Large intestine (tissue), 3 donors: Measurements from ENCODE around the gene RNF222. TPM values are rescaled to one million over a fixed set of nuclear protein-coding genes. Genes with fewer than 3 reads are reported as not detected.

Experiments
- DNase-seq, 2 donors: peaks; one replicate each; pipeline versions ENCODE4 v3.0.0 to v3.0.0-alpha.2; 2013
- H3K27ac ChIP-seq: one replicate; pipeline ENCODE4 v1.5.1; 2013; ENCODE audit warnings: low read length
- H3K27me3 ChIP-seq: 2 replicates; pipeline ENCODE4 v1.6.1; 2013; ENCODE audit warnings: low read length; ENCODE audit not compliant: control insufficient read depth, insufficient read depth
- H3K36me3 ChIP-seq: 2 replicates; pipeline ENCODE4 v1.6.1; 2013; ENCODE audit warnings: low read length; ENCODE audit not compliant: control insufficient read depth, insufficient read depth
- H3K4me1 ChIP-seq: one replicate; pipeline ENCODE4 v1.6.1; 2013; ENCODE audit warnings: low read length; ENCODE audit not compliant: control insufficient read depth, insufficient read depth
- H3K4me3 ChIP-seq: one replicate; pipeline ENCODE4 v1.5.1; 2013; ENCODE audit warnings: low read length
- H3K9me3 ChIP-seq: one replicate; pipeline ENCODE4 v1.6.1; 2013; ENCODE audit warnings: mild to moderate bottlenecking, low read depth, low read length, moderate library complexity; ENCODE audit not compliant: control insufficient read depth
- whole genome bisulfite sequencing: methylation state at CpG from one replicate; pipeline ENCODE4 v1.1.5; 2013; ENCODE audit warnings: low lambda C conversion rate; ENCODE audit not compliant: insufficient coverage; 5-methylcytosine and 5-hydroxymethylcytosine counted together
- polyA plus RNA-seq: library from polyadenylated mRNA; unstranded; fragments of 120-200 nt; gene quantifications from one replicate; pipeline ENCODE4 v1.2.1, GENCODE V29; 2013

RNF222 gene
- polyA plus RNA-seq, 1 donor: 0.13 TPM

DNA sequence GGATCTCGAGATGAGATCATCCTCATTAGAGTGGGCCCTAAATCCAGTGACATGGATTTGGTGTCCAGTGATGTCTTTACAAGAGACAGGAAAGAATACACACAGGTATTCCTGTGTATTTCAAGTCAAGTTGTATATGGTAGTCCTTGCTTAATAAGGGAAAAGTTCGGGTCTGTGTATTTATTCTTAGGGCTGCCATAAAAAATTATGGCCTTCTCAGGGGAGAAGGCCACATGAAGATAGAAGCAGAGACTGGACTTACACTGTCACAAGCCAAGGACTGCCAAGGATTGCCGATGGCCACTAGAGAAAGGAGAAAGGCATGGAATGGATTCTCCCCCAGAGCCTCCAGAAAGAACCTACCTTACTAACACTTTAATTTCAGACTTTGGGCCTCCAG is 29.4 kb downstream of the RNF222 start:
- H3K9me3 ChIP-seq: no peaks in the 10 kb centered on the region
- peak overlapping the region; percentile 51 for H3K27ac ChIP-seq
- H3K27me3 ChIP-seq: no peaks in the 10 kb centered on the region
- DNase-seq: peak; percentile 24 to 61
- no CpG with 5 or more reads among the region's 3 CpGs for WGBS
- peaks cover 30% of the 10 kb centered on the region for H3K36me3 ChIP-seq
- no peak overlapping the region for H3K4me3 ChIP-seq
- H3K4me1 ChIP-seq: peaks cover 4% of the 10 kb centered on the region

DNA sequence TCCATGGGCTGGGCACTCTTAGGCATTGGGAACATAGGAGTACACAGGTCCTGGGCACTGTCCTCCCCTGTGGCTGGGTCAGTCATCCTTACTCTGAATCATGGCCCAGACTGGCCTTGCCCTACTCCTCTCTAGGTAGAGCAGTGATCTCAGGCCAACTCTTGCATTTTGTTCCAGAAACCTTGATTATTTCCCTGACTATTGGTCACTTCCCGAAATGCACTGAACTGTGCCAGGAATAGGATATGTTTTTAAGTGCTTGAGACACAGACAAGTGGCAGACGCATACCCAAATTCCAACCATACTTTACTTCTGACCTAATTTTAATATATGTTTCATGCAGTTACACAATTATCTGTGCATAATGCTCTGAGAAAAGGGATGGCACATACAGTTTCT is 31.4 kb downstream of the RNF222 start:
- Histone ChIP-seq H3K4me1 (peaks cover 14% of the 10 kb centered on the region), H3K36me3 (peaks cover 26% of the 10 kb centered on the region), H3K27ac (no peak overlapping the region), H3K9me3 (no peaks in the 10 kb centered on the region), H3K27me3 (no peaks in the 10 kb centered on the region), H3K4me3 (no peak overlapping the region)
- WGBS: 100% methylated on average over 1 of the region's 2 CpGs
- DNase-seq: no peak

DNA sequence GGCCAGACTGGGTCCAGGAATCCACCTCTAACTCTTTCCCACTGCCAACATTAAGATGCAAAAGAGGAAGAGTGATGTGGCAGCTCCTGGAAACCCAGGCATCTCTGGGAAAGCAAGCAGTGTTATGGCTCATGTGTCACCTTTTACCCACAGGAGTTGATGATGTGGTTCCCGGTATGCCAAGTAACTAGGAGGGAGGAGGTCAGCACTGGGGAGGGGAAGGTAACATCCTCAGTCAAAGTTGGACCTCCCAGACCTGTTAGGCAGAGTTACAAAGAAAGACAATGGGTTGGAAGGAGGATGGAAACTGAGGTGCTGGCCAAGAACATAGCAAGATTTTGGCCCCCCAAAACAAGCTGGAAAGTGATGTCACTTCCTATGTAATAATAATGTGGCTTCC is 32.5 kb downstream of the RNF222 start:
- whole genome bisulfite sequencing: 80% methylated on average over 1 of the region's 1 CpG
- no peaks in the 10 kb centered on the region for H3K27me3 ChIP-seq
- no peak overlapping the region for H3K4me3 ChIP-seq
- H3K9me3 ChIP-seq: no peaks in the 10 kb centered on the region
- peaks cover 25% of the 10 kb centered on the region for H3K36me3 ChIP-seq
- no peak overlapping the region for H3K27ac ChIP-seq
- DNase-seq: no peak
- H3K4me1 ChIP-seq: peaks cover 14% of the 10 kb centered on the region

DNA sequence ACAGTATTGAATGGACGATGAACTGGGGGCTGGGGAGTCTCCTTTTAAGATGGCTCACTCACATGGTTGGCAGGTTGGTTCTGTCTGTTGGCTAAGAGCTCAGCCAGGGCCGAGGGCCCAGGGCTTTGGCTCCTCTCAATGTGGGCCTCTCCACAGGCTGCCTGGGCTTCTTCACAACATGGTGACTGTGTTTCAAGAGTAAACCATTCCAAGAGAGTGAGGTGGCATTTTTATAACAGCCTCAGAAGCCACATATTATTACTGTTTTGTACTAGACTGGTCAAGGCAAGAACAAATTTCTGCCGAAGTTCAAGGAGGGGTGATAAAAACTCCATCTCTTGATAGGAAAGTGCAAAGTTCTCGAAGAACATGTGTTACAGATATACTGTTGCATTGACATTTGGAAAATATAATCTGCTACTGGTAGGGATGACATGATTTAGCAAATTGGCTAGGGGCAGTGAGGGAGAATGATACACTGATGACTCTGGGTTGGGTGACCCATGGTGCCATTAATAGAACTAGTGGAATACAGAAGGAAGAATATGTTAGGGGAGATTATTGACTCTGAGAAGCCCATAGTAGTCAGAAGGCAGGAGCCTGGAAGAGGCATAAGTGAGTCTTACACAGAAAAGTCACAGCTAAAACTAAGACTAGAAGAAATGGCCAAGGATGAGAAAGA is 34.8 kb downstream of the RNF222 start:
- peak overlapping the region; percentile 41 for H3K27ac ChIP-seq
- H3K4me3 ChIP-seq: no peak overlapping the region
- DNase-seq: peak in 1 of 2 donors; percentile 65
- H3K36me3 ChIP-seq: peaks cover 7% of the 10 kb centered on the region
- H3K9me3 ChIP-seq: no peaks in the 10 kb centered on the region
- H3K27me3 ChIP-seq: no peaks in the 10 kb centered on the region
- H3K4me1 ChIP-seq: peaks cover 10% of the 10 kb centered on the region
- 40% methylated on average over 1 of the region's 4 CpGs for WGBS

DNA sequence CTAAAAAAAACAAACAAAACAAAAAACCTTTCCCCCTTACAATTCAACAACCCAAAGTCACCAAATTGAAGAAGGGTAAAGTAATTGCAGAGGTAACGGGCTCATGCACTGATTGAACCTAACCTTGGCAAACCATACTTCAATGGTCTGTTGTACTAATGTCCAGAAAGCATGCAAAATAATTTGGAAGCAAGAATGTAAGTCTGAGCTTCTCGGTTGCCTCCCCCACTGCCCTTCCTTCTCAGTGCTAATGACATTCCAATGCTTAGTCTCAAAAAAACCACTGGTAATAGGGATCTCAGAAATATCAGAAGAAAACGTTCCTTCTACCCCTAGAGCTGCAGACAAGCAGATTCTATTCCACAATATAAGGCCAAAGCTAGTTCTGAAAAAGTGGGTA is 36.9 kb downstream of the RNF222 start:
- Histone ChIP-seq H3K36me3 (peaks cover 7% of the 10 kb centered on the region), H3K27me3 (no peaks in the 10 kb centered on the region), H3K9me3 (no peaks in the 10 kb centered on the region), H3K27ac (no peak overlapping the region), H3K4me3 (no peak overlapping the region), H3K4me1 (peaks cover 9% of the 10 kb centered on the region)
- WGBS: no CpG with 5 or more reads among the region's 3 CpGs
- DNase-seq: no peak

DNA sequence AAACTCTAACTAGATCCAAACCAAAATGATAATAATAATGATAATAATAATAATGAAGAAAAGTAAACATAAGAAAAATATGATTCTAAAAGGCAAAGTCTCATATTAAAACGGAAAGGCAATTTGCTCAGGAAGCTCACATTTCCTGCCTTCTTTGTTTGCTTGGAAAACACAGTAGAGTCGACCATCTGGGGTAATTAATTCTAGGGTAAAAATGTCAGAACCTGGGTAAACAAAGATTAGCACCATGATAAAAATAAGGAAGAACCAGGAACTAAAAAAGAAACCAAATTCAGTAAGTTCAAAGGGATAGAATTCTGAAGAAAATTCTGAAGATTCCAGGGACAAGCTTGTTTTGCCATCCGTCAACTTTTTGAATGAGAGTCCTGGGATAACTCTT is 37.4 kb downstream of the RNF222 start:
- Histone ChIP-seq H3K27me3 (no peaks in the 10 kb centered on the region), H3K4me3 (no peak overlapping the region), H3K36me3 (peaks cover 7% of the 10 kb centered on the region), H3K4me1 (peaks cover 9% of the 10 kb centered on the region), H3K27ac (no peak overlapping the region), H3K9me3 (no peaks in the 10 kb centered on the region)
- WGBS: 0% methylated on average over 1 of the region's 3 CpGs
- no peak for DNase-seq

DNA sequence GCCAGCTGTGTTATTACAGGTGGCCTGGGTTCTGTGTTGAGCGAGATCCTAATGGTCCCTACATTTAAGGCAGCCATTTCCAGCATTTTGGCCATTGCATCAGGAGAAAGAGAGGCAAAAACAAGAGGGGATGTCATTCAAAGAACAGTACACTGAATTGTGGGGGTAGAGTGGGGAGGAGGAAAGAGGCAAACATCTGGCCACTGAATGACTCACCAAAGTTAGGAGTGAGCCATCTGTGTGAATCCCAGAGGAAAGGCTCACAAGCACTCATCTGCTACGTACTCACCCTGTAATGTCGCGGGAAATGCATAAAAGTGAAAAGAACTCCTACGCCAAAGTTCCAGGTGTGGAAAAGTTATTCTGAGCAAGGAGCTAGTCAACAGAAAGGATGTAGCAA is 37.9 kb downstream of the RNF222 start:
- DNase-seq: peak in 1 of 2 donors; percentile 35
- Histone ChIP-seq H3K4me1 (peaks cover 9% of the 10 kb centered on the region), H3K9me3 (no peaks in the 10 kb centered on the region), H3K27me3 (no peaks in the 10 kb centered on the region), H3K4me3 (no peak overlapping the region), H3K36me3 (peaks cover 3% of the 10 kb centered on the region), H3K27ac (peak overlapping the region; percentile 23)
- no CpG with 5 or more reads among the region's 5 CpGs for WGBS

DNA sequence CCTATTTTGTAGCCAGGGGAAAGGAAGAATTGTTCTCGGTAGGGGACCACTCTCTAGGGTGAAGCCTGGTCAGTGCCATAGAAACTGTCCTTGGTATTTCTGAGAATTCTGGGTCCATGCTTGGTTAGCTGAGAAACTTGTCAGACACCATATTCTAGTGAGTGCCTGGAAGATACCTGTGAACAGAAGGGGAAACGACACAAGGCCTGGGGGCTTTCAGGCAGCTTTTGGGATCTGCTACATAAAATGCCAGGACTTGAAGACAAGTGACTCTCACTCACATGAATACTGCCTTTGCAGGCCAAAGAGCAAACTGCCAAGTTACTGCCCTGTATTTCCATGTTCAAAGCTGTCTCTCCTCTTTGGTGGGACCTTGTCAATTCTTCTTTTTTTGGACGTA is 39.7 kb downstream of the RNF222 start:
- Histone ChIP-seq H3K4me1 (peaks cover 7% of the 10 kb centered on the region), H3K9me3 (no peaks in the 10 kb centered on the region), H3K4me3 (no peak overlapping the region), H3K27ac (no peak overlapping the region), H3K27me3 (no peaks in the 10 kb centered on the region), H3K36me3 (no peaks in the 10 kb centered on the region)
- WGBS: no CpG with 5 or more reads among the region's 3 CpGs
- no peak for DNase-seq

DNA sequence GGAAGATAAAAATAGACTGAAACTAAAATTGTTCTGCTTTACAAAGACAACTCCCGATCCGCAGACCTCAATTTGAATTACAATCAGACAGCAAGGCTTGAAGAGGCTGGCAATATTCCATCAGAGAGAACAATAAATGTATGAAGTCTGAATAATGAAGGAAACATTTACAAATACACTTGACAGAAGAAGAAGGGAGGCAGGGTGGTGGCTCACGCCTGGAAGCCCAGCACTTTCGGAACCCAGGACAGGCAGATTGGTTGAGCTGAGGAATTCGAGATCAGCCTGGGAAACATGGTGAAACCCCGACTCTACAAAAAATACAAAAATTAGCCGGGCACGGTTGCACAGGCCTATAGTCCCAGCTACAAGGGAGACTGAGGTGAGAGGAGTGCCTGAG is 43.4 kb downstream of the RNF222 start:
- Histone ChIP-seq H3K4me1 (no peaks in the 10 kb centered on the region), H3K4me3 (no peak overlapping the region), H3K27ac (no peak overlapping the region), H3K9me3 (no peaks in the 10 kb centered on the region), H3K36me3 (no peaks in the 10 kb centered on the region), H3K27me3 (no peaks in the 10 kb centered on the region)
- WGBS: 72% methylated on average over 5 of the region's 8 CpGs
- no peak for DNase-seq

DNA sequence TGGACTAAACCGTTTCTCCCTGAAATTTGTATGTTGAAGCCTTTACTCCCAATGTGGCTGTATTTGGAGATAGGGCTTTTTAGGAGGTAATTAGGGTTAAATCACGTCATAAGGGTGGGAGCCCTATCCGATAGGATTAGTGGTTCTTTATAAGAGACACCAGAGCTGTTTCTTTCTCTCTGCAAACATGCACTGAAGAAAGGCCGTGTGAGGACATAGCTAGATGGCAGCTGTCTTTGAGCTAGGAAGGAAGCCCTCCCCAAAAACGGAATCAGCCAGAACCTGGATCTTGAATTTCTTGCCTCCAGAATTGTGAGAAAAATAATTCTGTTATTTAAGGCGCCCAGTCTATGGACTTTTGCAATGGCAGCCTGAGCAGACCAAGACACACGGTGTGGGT is 43.9 kb downstream of the RNF222 start:
- Histone ChIP-seq H3K27me3 (no peaks in the 10 kb centered on the region), H3K4me3 (no peak overlapping the region), H3K36me3 (no peaks in the 10 kb centered on the region), H3K27ac (no peak overlapping the region), H3K9me3 (no peaks in the 10 kb centered on the region), H3K4me1 (no peaks in the 10 kb centered on the region)
- no peak for DNase-seq
- WGBS: no CpG with 5 or more reads among the region's 7 CpGs

DNA sequence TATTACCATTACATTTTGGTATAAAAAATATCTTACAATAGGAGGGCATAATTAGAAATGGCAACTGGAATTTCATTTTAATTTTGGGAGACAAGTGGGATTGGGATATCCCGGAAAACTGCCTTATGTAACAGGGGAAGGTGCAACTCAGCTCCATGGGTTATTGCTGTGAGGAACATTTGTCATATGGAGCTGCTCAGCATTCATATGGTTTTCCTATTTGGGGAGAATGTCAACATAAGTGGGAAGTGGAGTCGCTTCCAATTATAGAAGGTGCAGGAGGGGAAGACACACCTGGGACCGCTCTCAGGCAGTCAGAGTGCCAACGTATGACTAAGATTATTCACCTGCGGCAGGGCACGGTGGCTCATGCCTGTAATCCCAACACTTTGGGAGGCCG is 47.3 kb downstream of the RNF222 start:
- H3K27me3 ChIP-seq: peaks cover 9% of the 10 kb centered on the region
- H3K4me3 ChIP-seq: no peak overlapping the region
- H3K9me3 ChIP-seq: no peaks in the 10 kb centered on the region
- no peaks in the 10 kb centered on the region for H3K36me3 ChIP-seq
- no CpG with 5 or more reads among the region's 7 CpGs for WGBS
- no peak for DNase-seq
- H3K27ac ChIP-seq: no peak overlapping the region
- no peaks in the 10 kb centered on the region for H3K4me1 ChIP-seq
